Karpas-422 (cell line): ENCODE measurements around the gene SLC24A4. TPM values are rescaled to one million over a fixed set of nuclear protein-coding genes. Genes with fewer than 3 reads are reported as not detected.

Experiments used
- DNase-seq: peaks from one replicate; pipeline ENCODE4 v3.0.0-alpha.2; 2015
- H2AFZ ChIP-seq: fragments of 200-600 bp; sonication (generic); 2 replicates; pipeline ENCODE4 v1.6.1; 2014; ENCODE audit warnings: antibody characterized with exemption, low read length, mixed read lengths
- H3K27ac ChIP-seq: fragments of 200-600 bp; sonication (generic); 2 replicates; pipeline ENCODE4 v1.5.1; 2014; ENCODE audit warnings: mild to moderate bottlenecking, low read length, moderate library complexity
- H3K27me3 ChIP-seq: fragments of 200-600 bp; sonication (generic); 2 replicates; pipeline ENCODE4 v1.6.1; 2014; ENCODE audit warnings: low read length, mixed read lengths
- H3K36me3 ChIP-seq: fragments of 200-600 bp; sonication (generic); 2 replicates; pipeline ENCODE4 v1.6.1; 2014; ENCODE audit warnings: low read length, mixed read lengths; ENCODE audit not compliant: insufficient read depth
- H3K4me1 ChIP-seq: fragments of 200-600 bp; sonication (generic); 2 replicates; pipeline ENCODE4 v1.6.1; 2014; ENCODE audit warnings: mild to moderate bottlenecking, low read length, mixed read lengths
- H3K4me2 ChIP-seq: fragments of 200-600 bp; sonication (generic); 2 replicates; pipeline ENCODE4 v1.6.1; 2014; ENCODE audit warnings: low read length, low read depth, mild to moderate bottlenecking; ENCODE audit not compliant: poor library complexity, severe bottlenecking
- H3K4me3 ChIP-seq: fragments of 200-600 bp; sonication (generic); 2 replicates; pipeline ENCODE4 v1.5.1; 2014; ENCODE audit warnings: mild to moderate bottlenecking, antibody characterized with exemption, low read length, mixed read lengths
- H3K79me2 ChIP-seq: fragments of 200-600 bp; sonication (generic); 2 replicates; pipeline ENCODE4 v1.6.1; 2014; ENCODE audit warnings: mild to moderate bottlenecking, low read length, mixed read lengths
- H3K9ac ChIP-seq: fragments of 200-600 bp; sonication (generic); 2 replicates; pipeline ENCODE4 v1.6.0; 2014; ENCODE audit warnings: low read length
- H3K9me2 ChIP-seq: fragments of 200-600 bp; sonication (generic), shearing (Covaris generic); replicated peaks from 2 replicates; pipeline ENCODE4 v1.6.0; 2014; ENCODE audit warnings: mild to moderate bottlenecking, low read length, moderate library complexity; ENCODE audit not compliant: insufficient read depth
- H3K9me3 ChIP-seq: fragments of 300-700, 200-600 bp; sonication (generic); 2 replicates; pipeline ENCODE4 v1.6.1; 2014; ENCODE audit warnings: low read length, mixed read lengths
- H4K20me1 ChIP-seq: fragments of 200-600 bp; sonication (generic); 2 replicates; pipeline ENCODE4 v1.6.1; 2014; ENCODE audit warnings: mild to moderate bottlenecking, antibody characterized with exemption, low read length, low read depth; ENCODE audit not compliant: insufficient read depth
- total RNA-seq: library from RNA; depleted of rRNA; stranded (reverse); fragments of >200 nt; shearing (Covaris generic); gene quantifications from 2 replicates; pipeline ENCODE4 v1.2.3, GENCODE V29; 2014; ENCODE audit warnings: low replicate concordance; rRNA removed

The SLC24A4 gene
- not detected in 2 replicates for total RNA-seq

GRCh38 chr14:92323011-92323915, at the start of gene SLC24A4:
TSS of gene SLC24A4 (plus strand) at chr14:92323165. CDS start at chr14:92323831, 666 bp downstream.
- H3K79me2 ChIP-seq: no peaks in the 10 kb centered on the region
- no peaks in the 10 kb centered on the region for H4K20me1 ChIP-seq
- no peaks in the 10 kb centered on the region for H3K9me2 ChIP-seq
- H3K4me3 ChIP-seq: no peak within 1 kb of the TSS
- no peak within 1 kb of the TSS for H3K9ac ChIP-seq
- no peaks in the 10 kb centered on the region for H3K9me3 ChIP-seq
- no peaks in the 10 kb centered on the region for H3K27me3 ChIP-seq
- no peak within 1 kb of the TSS for H3K4me2 ChIP-seq
- H3K36me3 ChIP-seq: no peaks in the 10 kb centered on the region
- DNase-seq: no peak
- no peaks in the 10 kb centered on the region for H3K4me1 ChIP-seq
- H2AFZ ChIP-seq: no peak within 1 kb of the TSS
- H3K27ac ChIP-seq: no peak within 1 kb of the TSS

GRCh38 chr14:92273166-92273565, 49.8 kb upstream of the SLC24A4 start:
- Histone ChIP-seq H3K4me1 (no peaks in the 10 kb centered on the region), H3K9me2 (no peaks in the 10 kb centered on the region), H3K27ac (no peak overlapping the region), H3K27me3 (no peaks in the 10 kb centered on the region), H3K9me3 (no peaks in the 10 kb centered on the region), H3K79me2 (no peaks in the 10 kb centered on the region), H3K36me3 (no peaks in the 10 kb centered on the region), H3K9ac (no peak overlapping the region), H2AFZ (no peak overlapping the region), H3K4me2 (no peak overlapping the region), H3K4me3 (no peak overlapping the region), H4K20me1 (no peaks in the 10 kb centered on the region)
- no peak for DNase-seq

- no peak for DNase-seq
- Histone ChIP-seq H3K4me3 (no peak overlapping the region), H3K27me3 (no peaks in the 10 kb centered on the region), H3K36me3 (no peaks in the 10 kb centered on the region), H3K9me2 (no peaks in the 10 kb centered on the region), H3K4me1 (no peaks in the 10 kb centered on the region), H3K79me2 (no peaks in the 10 kb centered on the region), H3K27ac (no peak overlapping the region), H2AFZ (no peak overlapping the region), H3K9me3 (no peaks in the 10 kb centered on the region), H3K4me2 (no peak overlapping the region), H4K20me1 (no peaks in the 10 kb centered on the region), H3K9ac (no peak overlapping the region)
Observed at GRCh38 chr14:92274055-92274454, 48.9 kb upstream of the SLC24A4 start.

GRCh38 chr14:92276074-92276473, 46.9 kb upstream of the SLC24A4 start:
- H2AFZ ChIP-seq: no peak overlapping the region
- DNase-seq: no peak
- no peak overlapping the region for H3K27ac ChIP-seq
- no peak overlapping the region for H3K4me3 ChIP-seq
- H3K36me3 ChIP-seq: no peaks in the 10 kb centered on the region
- no peaks in the 10 kb centered on the region for H3K9me2 ChIP-seq
- H4K20me1 ChIP-seq: no peaks in the 10 kb centered on the region
- no peaks in the 10 kb centered on the region for H3K79me2 ChIP-seq
- H3K9me3 ChIP-seq: no peaks in the 10 kb centered on the region
- H3K9ac ChIP-seq: no peak overlapping the region
- no peaks in the 10 kb centered on the region for H3K4me1 ChIP-seq
- no peaks in the 10 kb centered on the region for H3K27me3 ChIP-seq
- no peak overlapping the region for H3K4me2 ChIP-seq

- H4K20me1 ChIP-seq: no peaks in the 10 kb centered on the region
- H3K79me2 ChIP-seq: no peaks in the 10 kb centered on the region
- no peak for DNase-seq
- H3K9me2 ChIP-seq: no peaks in the 10 kb centered on the region
- H3K9me3 ChIP-seq: no peaks in the 10 kb centered on the region
- no peaks in the 10 kb centered on the region for H3K27me3 ChIP-seq
- H3K9ac ChIP-seq: no peak overlapping the region
- no peaks in the 10 kb centered on the region for H3K4me1 ChIP-seq
- no peak overlapping the region for H3K4me2 ChIP-seq
- H2AFZ ChIP-seq: no peak overlapping the region
- no peak overlapping the region for H3K4me3 ChIP-seq
- H3K36me3 ChIP-seq: no peaks in the 10 kb centered on the region
- no peak overlapping the region for H3K27ac ChIP-seq
Observed at GRCh38 chr14:92277031-92277430, 45.9 kb upstream of the SLC24A4 start.

- Histone ChIP-seq H3K79me2 (no peaks in the 10 kb centered on the region), H3K27ac (no peak overlapping the region), H3K9ac (no peak overlapping the region), H3K9me3 (no peaks in the 10 kb centered on the region), H2AFZ (no peak overlapping the region), H3K27me3 (0 out of 2 replicates have a peak, but pooled peaks cover 2% of the 10 kb centered on the region), H3K36me3 (no peaks in the 10 kb centered on the region), H3K9me2 (no peaks in the 10 kb centered on the region), H3K4me2 (no peak overlapping the region), H4K20me1 (no peaks in the 10 kb centered on the region), H3K4me1 (no peaks in the 10 kb centered on the region), H3K4me3 (no peak overlapping the region)
- DNase-seq: no peak
Observed at GRCh38 chr14:92280554-92281262, 42.3 kb upstream of the SLC24A4 start.

- no peak overlapping the region for H3K4me3 ChIP-seq
- no peak overlapping the region for H3K4me2 ChIP-seq
- no peak for DNase-seq
- H3K79me2 ChIP-seq: no peaks in the 10 kb centered on the region
- H3K27me3 ChIP-seq: 0 out of 2 replicates have a peak, but pooled peaks cover 2% of the 10 kb centered on the region
- H4K20me1 ChIP-seq: no peaks in the 10 kb centered on the region
- no peak overlapping the region for H3K9ac ChIP-seq
- no peak overlapping the region for H3K27ac ChIP-seq
- H3K4me1 ChIP-seq: no peaks in the 10 kb centered on the region
- H2AFZ ChIP-seq: no peak overlapping the region
- no peaks in the 10 kb centered on the region for H3K36me3 ChIP-seq
- no peaks in the 10 kb centered on the region for H3K9me3 ChIP-seq
- no peaks in the 10 kb centered on the region for H3K9me2 ChIP-seq
Observed at GRCh38 chr14:92282669-92283068, 40.3 kb upstream of the SLC24A4 start.

GRCh38 chr14:92285311-92285710, 37.7 kb upstream of the SLC24A4 start:
- H3K9me2 ChIP-seq: no peaks in the 10 kb centered on the region
- no peak overlapping the region for H3K4me2 ChIP-seq
- H3K27ac ChIP-seq: no peak overlapping the region
- H2AFZ ChIP-seq: no peak overlapping the region
- no peaks in the 10 kb centered on the region for H4K20me1 ChIP-seq
- no peaks in the 10 kb centered on the region for H3K79me2 ChIP-seq
- no peak overlapping the region for H3K4me3 ChIP-seq
- 0 out of 2 replicates have a peak, but pooled peaks cover 2% of the 10 kb centered on the region for H3K27me3 ChIP-seq
- no peaks in the 10 kb centered on the region for H3K9me3 ChIP-seq
- H3K4me1 ChIP-seq: no peaks in the 10 kb centered on the region
- no peak overlapping the region for H3K9ac ChIP-seq
- DNase-seq: no peak
- no peaks in the 10 kb centered on the region for H3K36me3 ChIP-seq
